NT2/D1 (cell line): ENCODE measurements around the gene CXCL6.

Experiments used
- SUZ12 ChIP-seq: IDR thresholded peaks from 2 replicates; pipeline ENCODE4 v1.6.1; 2011; ENCODE audit not compliant: insufficient read length, insufficient read depth; ENCODE audit errors: extremely low read depth
- YY1 ChIP-seq: IDR thresholded peaks from 2 replicates; pipeline ENCODE4 v1.6.1; 2011; ENCODE audit not compliant: insufficient read length, insufficient read depth
- ZNF274 ChIP-seq: IDR thresholded peaks from 2 replicates; pipeline ENCODE4 v1.6.1; 2011; ENCODE audit warnings: mild to moderate bottlenecking, low read depth, low read length

DNA sequence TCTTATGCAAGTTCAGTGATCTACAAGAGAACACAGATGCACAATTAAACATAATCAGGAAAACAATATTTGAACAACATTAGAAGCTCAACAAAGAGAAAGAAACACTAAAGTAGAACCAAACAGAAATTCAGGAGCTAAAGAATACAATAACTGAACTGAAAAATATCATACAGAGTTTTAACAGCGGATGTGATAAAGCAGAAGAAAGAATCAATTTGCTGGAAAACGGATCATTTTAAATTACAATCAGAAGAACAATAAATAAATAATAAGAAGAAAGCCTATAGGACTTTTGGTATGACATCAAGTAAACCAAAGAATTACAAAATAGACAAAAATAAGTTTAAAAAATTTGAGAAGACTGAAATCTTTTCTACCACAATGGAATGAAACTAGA lies 36.3 kb upstream of the CXCL6 start:
- no peak for TF ChIP-seq SUZ12
- TF ChIP-seq YY1, result no peak
- no peak for TF ChIP-seq ZNF274
